ENCODE measurements around the gene MACROH2A1.

GRCh38 chr5:135369952-135370351 is 29.1 kb downstream of the MACROH2A1 start:
- TF ChIP-seq CTCF (IDR thresholded peaks at IDR 0.05; ENCODE audit: low read depth, low read length): no peak
- no peak for TF ChIP-seq EZH2phosphoT487 (IDR thresholded peaks at IDR 0.05; ENCODE audit: low read depth)

Data from OCI-LY3 (cell line).